Activated CD4-positive, alpha-beta T cell treated with anti-CD3 and anti-CD28 coated beads, Interleukin-2, amount 10 ng/mL, durations not matched to agents 24 days and 14 days (primary cell): Measurements from ENCODE around the gene IQSEC1. TPM values are rescaled to one million over a fixed set of nuclear protein-coding genes. Genes with fewer than 3 reads are reported as not detected.

Experiments
- DNase-seq: peaks from one replicate; pipeline ENCODE4 v3.0.0; 2022
- H3K27ac Mint-ChIP-seq: one replicate; pipeline ENCODE4 v1.8.0; 2022; ENCODE audit warnings: mild to moderate bottlenecking, mixed read lengths
- H3K27me3 Mint-ChIP-seq: one replicate; pipeline ENCODE4 v1.8.0; 2022; ENCODE audit warnings: mixed read lengths
- H3K36me3 Mint-ChIP-seq: one replicate; pipeline ENCODE4 v1.8.0; 2022; ENCODE audit warnings: low read depth, mild to moderate bottlenecking, mixed read lengths
- H3K4me1 Mint-ChIP-seq: one replicate; pipeline ENCODE4 v1.8.0; 2021; ENCODE audit warnings: mixed read lengths
- H3K4me3 Mint-ChIP-seq: one replicate; pipeline ENCODE4 v1.8.0; 2022; ENCODE audit warnings: mild to moderate bottlenecking, moderate library complexity, mixed read lengths
- H3K9me3 Mint-ChIP-seq: one replicate; pipeline ENCODE4 v1.8.0; 2021; ENCODE audit warnings: mixed read lengths
- intact Hi-C: fragments of 100-400 bp; cut with micrococcal nuclease; formaldehyde crosslinking; loops from one replicate; pipeline ENCODE4 v1.15.1; 2023
- total RNA-seq: library from RNA; stranded (reverse); gene quantifications from 2 replicates; pipeline ENCODE4 v1.2.3, GENCODE V29; 2022

Gene IQSEC1
- total RNA-seq, 1 donor from 2014 or later = 22.5 TPM

DNA sequence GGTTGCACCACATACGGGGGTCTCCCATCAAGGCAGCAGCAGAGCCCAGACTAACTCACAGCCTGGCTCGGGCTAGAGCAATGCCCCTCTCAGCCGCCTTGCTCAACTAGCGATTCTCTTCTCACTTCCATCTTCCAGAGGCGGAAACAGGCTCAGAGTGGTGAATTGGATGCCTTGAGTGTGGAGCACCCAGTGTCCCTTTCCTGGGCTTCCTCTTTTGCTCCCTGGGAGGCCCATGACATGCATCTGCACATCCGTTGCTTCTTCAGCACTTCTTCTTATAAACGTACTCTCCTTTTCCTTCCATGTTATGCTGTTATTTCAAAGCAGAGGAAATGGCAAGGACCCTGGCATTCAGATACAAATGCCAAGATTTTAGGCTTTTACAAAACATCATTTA, 2.1 kb upstream of the IQSEC1 start:
- H3K27me3 Mint-ChIP-seq = peaks cover 46% of the 10 kb centered on the region
- H3K4me1 Mint-ChIP-seq = peaks cover 22% of the 10 kb centered on the region
- no peaks in the 10 kb centered on the region for H3K9me3 Mint-ChIP-seq
- H3K36me3 Mint-ChIP-seq = no peaks in the 10 kb centered on the region
- intact Hi-C loops = no loop called here
- no peak overlapping the region for H3K27ac Mint-ChIP-seq
- no peak overlapping the region for H3K4me3 Mint-ChIP-seq
- no peak for DNase-seq

DNA sequence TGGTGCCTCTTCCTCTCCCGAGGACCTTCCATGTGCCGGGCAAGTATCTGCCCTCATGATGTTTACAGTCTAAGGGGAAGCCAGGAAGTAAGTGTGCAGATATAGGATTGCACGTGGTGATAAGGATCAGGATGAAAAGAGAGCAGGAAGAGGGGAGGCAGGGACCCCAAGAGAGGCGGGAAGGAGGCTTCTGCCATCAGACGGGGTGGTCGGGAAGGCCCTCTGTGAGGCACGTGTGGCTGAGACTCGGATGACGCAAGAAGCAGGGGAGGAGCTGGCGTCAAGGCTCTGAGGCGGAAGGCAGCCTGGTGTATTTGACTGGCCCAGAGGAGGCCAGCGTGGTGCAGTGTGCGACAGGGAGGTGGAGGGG, 762 bp upstream of the IQSEC1 start:
- H3K4me1 Mint-ChIP-seq = peaks cover 35% of the 10 kb centered on the region
- no peak overlapping the region for H3K27ac Mint-ChIP-seq
- intact Hi-C loops = no loop called here
- H3K27me3 Mint-ChIP-seq = peaks cover 38% of the 10 kb centered on the region
- H3K9me3 Mint-ChIP-seq = no peaks in the 10 kb centered on the region
- H3K4me3 Mint-ChIP-seq = peak overlapping the region; percentile 83
- no peaks in the 10 kb centered on the region for H3K36me3 Mint-ChIP-seq
- DNase-seq = no peak

DNA sequence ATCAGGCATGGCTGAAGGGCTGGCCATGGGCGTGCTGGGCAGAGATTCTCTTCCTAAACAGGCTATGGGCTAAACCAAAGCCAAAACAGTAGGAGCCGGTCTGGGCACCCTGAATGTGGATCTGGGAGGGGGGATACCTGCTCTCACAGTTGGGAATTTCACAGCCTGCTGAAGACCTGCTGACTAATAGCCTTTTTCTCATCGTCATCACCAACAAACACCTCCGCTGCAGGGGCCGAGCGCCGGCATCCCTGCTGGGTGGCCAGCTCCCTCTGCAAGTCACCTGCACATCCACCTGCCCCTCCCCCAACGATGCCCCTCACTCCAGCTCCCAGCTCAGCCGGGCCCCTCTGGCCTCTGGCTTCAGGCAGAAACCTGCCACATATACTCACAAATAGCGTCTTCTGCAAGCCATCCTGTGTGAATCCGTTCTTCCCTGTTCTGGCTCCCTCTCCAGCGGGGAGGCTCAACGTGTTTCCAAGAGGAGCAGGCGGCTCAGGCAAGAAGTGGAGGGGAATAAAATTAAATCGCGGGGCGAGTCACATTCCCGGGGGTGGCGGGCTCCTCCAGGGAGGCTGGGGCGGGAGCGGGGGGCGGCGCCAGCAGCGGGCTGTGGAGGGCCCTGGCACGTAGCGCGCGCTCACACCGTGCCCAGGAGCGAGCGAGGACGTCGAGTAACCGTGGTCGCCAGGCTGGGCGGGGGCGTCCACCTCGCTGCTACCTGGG, 466 bp downstream of the IQSEC1 start:
- no peak for DNase-seq
- Mint-ChIP-seq H3K27me3 (peaks cover 37% of the 10 kb centered on the region), H3K4me3 (peak overlapping the region; percentile 83), H3K36me3 (peaks cover 3% of the 10 kb centered on the region), H3K4me1 (peaks cover 43% of the 10 kb centered on the region), H3K9me3 (no peaks in the 10 kb centered on the region), H3K27ac (peak overlapping the region; percentile 60)
- intact Hi-C loops = loop anchor here (2.0 kb wide), 1 partner anchor 58 kb away; no protein-coding TSS in a partner anchor

- DNase-seq = no peak
- H3K27me3 Mint-ChIP-seq = peaks cover 33% of the 10 kb centered on the region
- no peaks in the 10 kb centered on the region for H3K9me3 Mint-ChIP-seq
- peaks cover 43% of the 10 kb centered on the region for H3K4me1 Mint-ChIP-seq
- peak overlapping the region; percentile 83 for H3K4me3 Mint-ChIP-seq
- intact Hi-C loops = loop anchor here (2.0 kb wide), 1 partner anchor 57 kb away; no protein-coding TSS in a partner anchor
- H3K27ac Mint-ChIP-seq = no peak overlapping the region
- peaks cover 3% of the 10 kb centered on the region for H3K36me3 Mint-ChIP-seq
Observed at GRCh38 chr3:13072239-13072599, 1.0 kb downstream of the IQSEC1 start.

DNA sequence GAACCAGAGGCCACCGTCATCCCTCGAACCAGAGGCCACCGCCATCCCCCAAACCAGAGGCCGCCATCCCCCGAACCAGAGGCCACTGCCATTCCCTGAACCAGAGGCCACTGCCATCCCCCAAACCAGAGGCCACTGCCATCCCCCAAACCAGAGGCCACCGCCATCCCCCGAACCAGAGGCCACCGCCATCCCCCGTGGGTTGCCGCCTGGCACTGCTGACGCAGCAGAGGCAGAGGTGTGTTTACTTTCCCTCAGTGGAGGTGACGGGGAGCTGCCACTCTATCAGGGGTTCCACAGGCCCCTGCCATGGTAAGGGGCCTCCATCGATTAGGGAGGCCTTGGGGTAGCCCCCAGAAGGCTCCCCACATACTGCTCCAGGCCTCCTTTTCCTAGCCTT, 1.5 kb downstream of the IQSEC1 start:
- Mint-ChIP-seq H3K36me3 (peaks cover 3% of the 10 kb centered on the region), H3K4me1 (peaks cover 47% of the 10 kb centered on the region), H3K4me3 (peak overlapping the region; percentile 83), H3K27me3 (peaks cover 30% of the 10 kb centered on the region), H3K9me3 (no peaks in the 10 kb centered on the region), H3K27ac (no peak overlapping the region)
- intact Hi-C loops = loop anchor here (2.0 kb wide), 1 partner anchor 57 kb away; no protein-coding TSS in a partner anchor
- no peak for DNase-seq

DNA sequence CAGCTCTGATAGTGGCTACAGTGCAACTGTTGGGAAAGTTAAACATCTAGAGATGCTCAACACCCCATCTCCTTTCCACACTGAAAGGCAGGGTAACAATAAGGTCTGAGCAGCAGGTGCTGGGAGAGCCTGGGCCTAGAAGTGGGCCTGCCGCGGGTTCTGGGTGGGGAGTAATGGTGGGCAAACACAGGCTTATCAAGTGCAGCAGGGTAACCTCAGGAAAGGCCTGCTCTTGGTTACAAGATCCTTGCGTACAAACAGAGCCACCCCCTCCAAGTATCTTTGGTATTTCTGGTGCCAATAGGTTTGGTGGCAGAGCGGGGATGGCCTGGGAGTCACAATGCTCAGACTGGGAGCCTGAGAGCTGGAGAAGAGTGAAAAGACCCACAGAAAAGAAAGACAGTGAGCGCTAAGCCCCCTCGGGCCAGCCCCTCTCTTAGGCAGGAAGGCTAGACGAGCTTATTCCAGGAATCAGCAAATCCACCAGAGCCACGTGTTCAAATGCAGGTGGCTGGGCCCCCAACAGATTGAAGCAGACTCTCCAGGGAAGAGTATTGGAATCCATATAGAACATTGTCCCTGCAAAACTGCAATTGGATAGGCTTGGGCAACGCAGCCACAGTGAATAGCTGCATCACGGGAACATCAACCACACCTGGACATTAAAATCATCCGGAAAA, 2.7 kb downstream of the IQSEC1 start:
- H3K36me3 Mint-ChIP-seq = peaks cover 3% of the 10 kb centered on the region
- intact Hi-C loops = no loop called here
- peak overlapping the region; percentile 54 for H3K4me3 Mint-ChIP-seq
- peaks cover 47% of the 10 kb centered on the region for H3K4me1 Mint-ChIP-seq
- H3K27me3 Mint-ChIP-seq = peaks cover 22% of the 10 kb centered on the region
- H3K9me3 Mint-ChIP-seq = no peaks in the 10 kb centered on the region
- peak overlapping the region; percentile 91 for H3K27ac Mint-ChIP-seq
- no peak for DNase-seq

DNA sequence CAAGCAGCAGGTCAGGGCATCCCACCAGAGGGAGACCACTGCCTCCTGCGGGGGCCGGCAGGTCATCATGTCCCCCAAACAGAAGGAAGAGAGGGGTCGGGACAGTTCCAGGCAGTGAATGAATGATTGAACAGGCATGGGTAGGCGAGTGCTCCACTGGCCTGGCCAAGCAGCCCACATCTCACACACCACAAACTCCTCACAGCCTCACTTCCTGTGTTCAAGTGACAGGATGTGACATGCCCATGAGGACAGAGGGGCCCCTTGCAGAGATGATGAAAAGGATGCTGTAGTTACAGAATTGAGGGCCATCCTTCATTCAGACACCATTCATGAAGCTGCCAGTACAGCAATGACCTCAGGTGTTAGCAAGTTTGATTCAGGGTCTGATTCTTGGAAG, 3.7 kb downstream of the IQSEC1 start:
- peak overlapping the region; percentile 91 for H3K27ac Mint-ChIP-seq
- H3K27me3 Mint-ChIP-seq = peaks cover 11% of the 10 kb centered on the region
- H3K9me3 Mint-ChIP-seq = no peaks in the 10 kb centered on the region
- H3K36me3 Mint-ChIP-seq = peaks cover 3% of the 10 kb centered on the region
- intact Hi-C loops = no loop called here
- peak; percentile 89 for DNase-seq
- H3K4me3 Mint-ChIP-seq = peak overlapping the region; percentile 54
- H3K4me1 Mint-ChIP-seq = peaks cover 47% of the 10 kb centered on the region

- intact Hi-C loops = no loop called here
- peaks cover 42% of the 10 kb centered on the region for H3K4me1 Mint-ChIP-seq
Observed at GRCh38 chr3:13068269-13069010, 4.8 kb downstream of the IQSEC1 start.

DNA sequence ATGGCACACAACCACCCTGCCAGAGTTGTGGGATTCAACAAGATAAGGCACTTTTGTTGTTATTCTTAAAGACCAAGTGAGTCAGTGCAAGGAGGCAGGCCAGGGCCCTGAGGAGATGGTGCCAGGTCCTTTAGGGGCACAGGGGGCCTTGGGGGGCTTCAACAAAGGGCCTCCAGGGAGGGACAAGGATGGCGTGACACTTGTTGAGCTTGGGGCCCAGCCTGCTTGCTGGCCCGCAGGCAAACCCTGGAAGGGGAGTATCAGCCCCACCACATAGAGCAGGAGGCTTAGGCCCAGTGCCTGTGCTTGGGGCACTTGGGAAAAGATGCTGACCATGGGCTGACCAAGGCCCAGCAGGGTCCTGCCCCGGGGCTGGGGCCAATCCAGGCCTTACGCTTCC, 5.5 kb downstream of the IQSEC1 start:
- no peaks in the 10 kb centered on the region for H3K9me3 Mint-ChIP-seq
- H3K27me3 Mint-ChIP-seq = peaks cover under 1% of the 10 kb centered on the region
- intact Hi-C loops = no loop called here
- H3K36me3 Mint-ChIP-seq = peaks cover 6% of the 10 kb centered on the region
- H3K4me1 Mint-ChIP-seq = peaks cover 43% of the 10 kb centered on the region
- no peak for DNase-seq
- no peak overlapping the region for H3K4me3 Mint-ChIP-seq
- no peak overlapping the region for H3K27ac Mint-ChIP-seq

More at GRCh38 chr3:13068269-13069010, 4.8 kb downstream of the IQSEC1 start:
- H3K27ac Mint-ChIP-seq = peak overlapping the region; percentile 91
- no peaks in the 10 kb centered on the region for H3K9me3 Mint-ChIP-seq
- DNase-seq = no peak
- H3K4me3 Mint-ChIP-seq = no peak overlapping the region
- H3K36me3 Mint-ChIP-seq = peaks cover 5% of the 10 kb centered on the region
- H3K27me3 Mint-ChIP-seq = peaks cover 2% of the 10 kb centered on the region

DNA sequence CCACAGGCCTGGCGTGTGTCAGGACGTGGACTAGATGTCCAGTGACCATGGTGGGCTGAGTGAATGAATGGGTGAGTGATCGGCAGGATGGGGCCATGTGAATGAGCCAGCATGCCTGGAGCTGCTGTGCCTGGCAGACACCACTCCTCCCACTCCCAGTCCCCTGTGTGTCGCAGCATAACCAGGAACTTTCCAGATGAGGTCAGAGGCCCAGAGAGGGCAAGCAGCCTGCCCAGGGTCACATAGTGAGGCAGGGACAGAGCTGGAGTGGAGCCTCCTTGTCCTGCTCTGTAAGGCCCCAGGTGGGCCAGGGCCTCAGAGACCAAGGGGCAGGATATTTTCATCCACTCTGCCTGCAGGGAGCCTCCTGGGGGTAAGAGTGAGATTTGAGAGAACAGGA, 6.4 kb downstream of the IQSEC1 start:
- Mint-ChIP-seq H3K4me1 (peaks cover 41% of the 10 kb centered on the region), H3K27me3 (no peaks in the 10 kb centered on the region), H3K36me3 (peaks cover 6% of the 10 kb centered on the region), H3K4me3 (no peak overlapping the region), H3K9me3 (no peaks in the 10 kb centered on the region), H3K27ac (peak overlapping the region; percentile 15)
- no peak for DNase-seq
- intact Hi-C loops = no loop called here

DNA sequence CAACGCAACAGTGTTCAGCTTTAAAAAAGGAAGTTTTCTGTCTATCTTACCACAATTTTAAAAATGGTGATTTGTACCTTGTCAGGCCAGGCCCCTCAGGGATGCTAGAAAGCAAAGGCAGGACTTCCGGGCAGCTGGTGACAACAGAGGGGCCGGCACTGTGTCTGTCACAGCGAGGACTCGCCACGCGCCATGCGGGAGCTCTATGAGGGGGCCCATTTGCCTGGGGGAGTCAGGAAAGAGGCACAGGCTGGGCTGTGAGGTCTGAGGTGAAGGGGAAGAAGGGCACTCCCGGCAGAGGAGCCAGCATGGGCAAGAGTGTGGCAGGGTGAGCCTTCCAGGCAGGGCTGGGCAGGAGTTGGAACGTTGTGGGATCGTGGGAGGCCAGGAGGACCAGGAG, 7.0 kb downstream of the IQSEC1 start:
- H3K27ac Mint-ChIP-seq = peak overlapping the region; percentile 10
- peaks cover 35% of the 10 kb centered on the region for H3K4me1 Mint-ChIP-seq
- H3K36me3 Mint-ChIP-seq = peaks cover 6% of the 10 kb centered on the region
- intact Hi-C loops = no loop called here
- H3K9me3 Mint-ChIP-seq = no peaks in the 10 kb centered on the region
- no peak overlapping the region for H3K4me3 Mint-ChIP-seq
- no peak for DNase-seq
- no peaks in the 10 kb centered on the region for H3K27me3 Mint-ChIP-seq

GRCh38 chr3:13065727-13066126, 7.5 kb downstream of the IQSEC1 start:
- peak overlapping the region; percentile 36 for H3K27ac Mint-ChIP-seq
- peaks cover 6% of the 10 kb centered on the region for H3K36me3 Mint-ChIP-seq
- peaks cover 31% of the 10 kb centered on the region for H3K4me1 Mint-ChIP-seq
- DNase-seq = no peak
- H3K4me3 Mint-ChIP-seq = no peak overlapping the region
- intact Hi-C loops = no loop called here
- no peaks in the 10 kb centered on the region for H3K27me3 Mint-ChIP-seq
- H3K9me3 Mint-ChIP-seq = no peaks in the 10 kb centered on the region

DNA sequence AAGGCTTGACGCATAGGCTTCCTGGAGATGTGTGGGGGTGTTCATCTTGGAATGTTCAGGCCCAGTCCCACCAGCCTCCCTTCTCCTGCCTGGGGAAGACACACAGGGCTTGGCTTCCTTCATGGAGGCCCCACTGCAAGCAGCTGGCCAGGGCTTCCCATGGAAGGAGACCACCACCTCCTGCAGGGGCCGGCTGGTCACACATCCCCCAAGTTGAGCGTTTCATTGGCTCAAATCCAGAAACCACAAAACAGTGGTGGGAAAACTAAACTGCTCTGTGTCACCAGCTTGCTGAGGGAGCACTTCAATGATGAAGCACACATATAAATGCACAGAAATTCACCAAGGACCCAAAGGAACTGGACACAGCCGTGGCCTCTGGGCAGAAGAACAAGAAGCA, 8.3 kb downstream of the IQSEC1 start:
- no peak for DNase-seq
- intact Hi-C loops = no loop called here
- no peak overlapping the region for H3K27ac Mint-ChIP-seq
- H3K9me3 Mint-ChIP-seq = no peaks in the 10 kb centered on the region
- peaks cover 6% of the 10 kb centered on the region for H3K36me3 Mint-ChIP-seq
- no peak overlapping the region for H3K4me3 Mint-ChIP-seq
- peaks cover 24% of the 10 kb centered on the region for H3K4me1 Mint-ChIP-seq
- no peaks in the 10 kb centered on the region for H3K27me3 Mint-ChIP-seq
